ENCODE data around the gene GSTA4.

The GSTA4 gene

GRCh38 chr6:52995089-52995912, at the start of gene GSTA4:
Gene GSTA4 (minus strand): TSS chr6:52995284. CDS start chr6:52994243, 1,041 bp downstream.
- DNase-seq, result peak; percentile 99

GRCh38 chr6:53044572-53044971, 49.5 kb upstream of the GSTA4 start:
- DNase-seq, result no peak

GRCh38 chr6:53044071-53044470, 49.0 kb upstream of the GSTA4 start:
- peak; percentile 87 for DNase-seq

GRCh38 chr6:53043581-53043980, 48.5 kb upstream of the GSTA4 start:
- DNase-seq, result peak; percentile 90

- DNase-seq, result peak; percentile 92
Observed at GRCh38 chr6:53042112-53042511, 47.0 kb upstream of the GSTA4 start.

GRCh38 chr6:53041356-53041755, 46.3 kb upstream of the GSTA4 start:
- peak; percentile 72 for DNase-seq

GRCh38 chr6:53038596-53038995, 43.5 kb upstream of the GSTA4 start:
- DNase-seq, result no peak

GRCh38 chr6:53038141-53038540, 43.1 kb upstream of the GSTA4 start:
- no peak for DNase-seq

- DNase-seq, result no peak
Observed at GRCh38 chr6:53035549-53036213, 40.6 kb upstream of the GSTA4 start.

- peak; percentile 39 for DNase-seq
Observed at GRCh38 chr6:53033764-53034163, 38.7 kb upstream of the GSTA4 start.

- peak; percentile 21 for DNase-seq
Observed at GRCh38 chr6:53032849-53033248, 37.8 kb upstream of the GSTA4 start.

GRCh38 chr6:53031281-53031680, 36.2 kb upstream of the GSTA4 start:
- no peak for DNase-seq

- DNase-seq, result no peak
Observed at GRCh38 chr6:53029761-53030160, 34.7 kb upstream of the GSTA4 start.

- DNase-seq, result no peak
Observed at GRCh38 chr6:53029257-53029656, 34.2 kb upstream of the GSTA4 start.

- no peak for DNase-seq
Observed at GRCh38 chr6:53028467-53028866, 33.4 kb upstream of the GSTA4 start.

GRCh38 chr6:53027131-53027718, 32.1 kb upstream of the GSTA4 start:
- no peak for DNase-seq

GRCh38 chr6:53026526-53026925, 31.4 kb upstream of the GSTA4 start:
- no peak for DNase-seq

GRCh38 chr6:53023323-53023722, 28.2 kb upstream of the GSTA4 start:
- no peak for DNase-seq

GRCh38 chr6:53020005-53020744, 25.1 kb upstream of the GSTA4 start:
- DNase-seq, result no peak

- no peak for DNase-seq
Observed at GRCh38 chr6:53018446-53018845, 23.4 kb upstream of the GSTA4 start.

- no peak for DNase-seq
Observed at GRCh38 chr6:53015486-53015885, 20.4 kb upstream of the GSTA4 start.

- DNase-seq, result peak; percentile 48
Observed at GRCh38 chr6:53014744-53015143, 19.7 kb upstream of the GSTA4 start.

- no peak for DNase-seq
Observed at GRCh38 chr6:53014063-53014462, 19.0 kb upstream of the GSTA4 start.

All from EL (cell line).